Stomach (tissue), 9 donors: ENCODE measurements around the gene CCDC116. TPM values are rescaled to one million over a fixed set of nuclear protein-coding genes. Genes with fewer than 3 reads are reported as not detected.

Experiments
- DNase-seq, 2 donors: peaks; one replicate each; pipeline versions ENCODE4 v3.0.0 to v3.0.0-alpha.2; 2013 to 2019
- H3K27ac ChIP-seq, 5 donors: fragments of 200-600 bp in 4 of 5; sonication (generic) in 4 of 5; one replicate each; pipeline ENCODE4 v1.5.1; 2013 to 2019; ENCODE audit warnings: mild to moderate bottlenecking in 1 of 5, moderate library complexity in 1 of 5
- H3K27me3 ChIP-seq, 3 donors: fragments of 200-600 bp; sonication (generic); one replicate each; pipeline ENCODE4 v1.5.1; 2017 to 2019; ENCODE audit warnings: mixed run types in 1 of 3
- H3K36me3 ChIP-seq, 4 donors: fragments of 200-600 bp; sonication (generic); 1 replicate in 3 of 4; 2 replicates in 1 of 4; pipeline ENCODE4 v1.5.1; 2016 to 2019
- H3K4me1 ChIP-seq, 4 donors: fragments of 200-600 bp; sonication (generic); one replicate each; pipeline ENCODE4 v1.5.1; 2016 to 2019
- H3K4me3 ChIP-seq, 4 donors: fragments of 200-600 bp; sonication (generic) in 3 of 4; one replicate each; pipeline ENCODE4 v1.5.1; 2016 to 2019; ENCODE audit warnings: mild to moderate bottlenecking in 1 of 4
- H3K9me3 ChIP-seq, 4 donors: fragments of 200-600 bp; sonication (generic); one replicate each; pipeline ENCODE4 v1.5.1; 2016 to 2019
- EP300 ChIP-seq: sonication (generic); formaldehyde crosslinking; IDR thresholded peaks from one replicate; pipeline ENCODE4 v1.6.1; 2017; ENCODE audit warnings: antibody characterized with exemption
- POLR2A ChIP-seq, 4 donors: fragments of 450-650 bp; IDR thresholded peaks; one replicate each; pipeline ENCODE4 v1.6.1; 2016; ENCODE audit warnings: antibody characterized with exemption in 4 of 4, control low read depth in 2 of 4, mild to moderate bottlenecking in 1 of 4, moderate library complexity in 1 of 4
- POLR2AphosphoS5 ChIP-seq, 3 donors: sonication (generic); formaldehyde crosslinking; IDR thresholded peaks; one replicate each; pipeline ENCODE4 v1.6.1; 2016; ENCODE audit warnings: antibody characterized with exemption in 3 of 3
- WGBS, 5 donors: extraction: QIAGEN DNeasy Blood & Tissue Kit in 3 of 5; methylation state at CpG; one replicate each; pipeline versions ENCODE4 v1.1.5 to v1.1.7; 2013 to 2018; 5-methylcytosine and 5-hydroxymethylcytosine counted together
- intact Hi-C: fragments of 100-400 bp; cut with DNase I; formaldehyde crosslinking; loops from one replicate; pipeline ENCODE4 v1.15.1; 2023; ENCODE audit warnings: low total_unique reads
- polyA plus RNA-seq, 3 donors: library from polyadenylated mRNA; stranded (reverse); fragments of 200-250 nt; gene quantifications; one replicate each; pipeline ENCODE4 v1.2.3, GENCODE V29; 2013
- total RNA-seq, 5 donors: library from RNA; depleted of rRNA; stranded (reverse); fragments of >200 nt; gene quantifications; one replicate each; pipeline versions ENCODE4 v1.1.0 to v1.2.3, GENCODE V29; 2014 to 2016
- TF ChIP-seq, protein P1 (sequence below), 7 experiments: fragments of 450-650 bp in 4 of 7; fragments of 200-600 bp in 3 of 7; sonication (generic) in 3 of 7; IDR thresholded peaks; one replicate each; pipeline ENCODE4 v1.5.1; 2016 to 2019; ENCODE audit warnings: antibody characterized with exemption in 7 of 7, control low read depth in 2 of 7, mild to moderate bottlenecking in 1 of 7
- donor health status: healthy with polysubstance abuse.
- donor health status: Bipolar disorder and iron deficiency.
- donor health status: healthy.

CCDC116 gene
- total and polyA plus RNA-seq, 8 donors: 0.25 to 0.48 TPM; not detected in 6

DNA sequence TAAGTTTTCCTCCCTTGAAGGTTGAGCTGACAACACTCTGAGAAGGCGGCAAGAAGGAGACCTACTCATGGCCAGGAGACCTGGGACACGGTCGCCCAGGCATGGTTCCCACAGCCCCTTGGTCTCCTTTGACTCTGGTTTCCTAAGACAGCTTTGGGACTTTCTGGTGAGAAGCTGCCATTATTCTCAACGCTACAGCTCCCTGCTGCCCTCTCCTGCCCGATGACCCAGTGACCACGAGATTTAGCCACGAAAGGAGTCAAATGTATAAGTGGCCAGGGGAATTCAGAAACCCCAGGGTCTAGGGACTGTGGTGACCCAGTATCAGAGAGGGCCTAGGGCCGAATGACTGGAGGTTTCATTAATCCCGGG lies 8.8 kb downstream of the CCDC116 start:
- peaks cover 8 to 23% (median 15%) of the 10 kb centered on the region in 4 donors for H3K36me3 ChIP-seq
- H3K27me3 ChIP-seq: no peaks in the 10 kb centered on the region
- H3K27ac ChIP-seq: peak overlapping the region; percentile 74 to 84 (median 82)
- H3K4me3 ChIP-seq: peak overlapping the region; percentile 76 to 80 (median 78)
- peak; percentile 53 to 69 for DNase-seq
- peaks cover 21 to 32% (median 27%) of the 10 kb centered on the region in 4 donors for H3K4me1 ChIP-seq
- WGBS, 5 donors: 4 to 10% (median 9%) methylated on average over 9 of the region's 9 CpGs
- TF ChIP-seq POLR2A (IDR thresholded peaks at IDR 0.05) (no peak), EP300 (no peak), POLR2AphosphoS5 (IDR thresholded peaks at IDR 0.05) (no peak)
- TF ChIP-seq, protein P1, sequence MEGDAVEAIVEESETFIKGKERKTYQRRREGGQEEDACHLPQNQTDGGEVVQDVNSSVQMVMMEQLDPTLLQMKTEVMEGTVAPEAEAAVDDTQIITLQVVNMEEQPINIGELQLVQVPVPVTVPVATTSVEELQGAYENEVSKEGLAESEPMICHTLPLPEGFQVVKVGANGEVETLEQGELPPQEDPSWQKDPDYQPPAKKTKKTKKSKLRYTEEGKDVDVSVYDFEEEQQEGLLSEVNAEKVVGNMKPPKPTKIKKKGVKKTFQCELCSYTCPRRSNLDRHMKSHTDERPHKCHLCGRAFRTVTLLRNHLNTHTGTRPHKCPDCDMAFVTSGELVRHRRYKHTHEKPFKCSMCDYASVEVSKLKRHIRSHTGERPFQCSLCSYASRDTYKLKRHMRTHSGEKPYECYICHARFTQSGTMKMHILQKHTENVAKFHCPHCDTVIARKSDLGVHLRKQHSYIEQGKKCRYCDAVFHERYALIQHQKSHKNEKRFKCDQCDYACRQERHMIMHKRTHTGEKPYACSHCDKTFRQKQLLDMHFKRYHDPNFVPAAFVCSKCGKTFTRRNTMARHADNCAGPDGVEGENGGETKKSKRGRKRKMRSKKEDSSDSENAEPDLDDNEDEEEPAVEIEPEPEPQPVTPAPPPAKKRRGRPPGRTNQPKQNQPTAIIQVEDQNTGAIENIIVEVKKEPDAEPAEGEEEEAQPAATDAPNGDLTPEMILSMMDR (IDR thresholded peaks at IDR 0.05): peak in 3 of 7 experiments; percentile 12 to 19 (median 12)
- intact Hi-C loops: no loop called here
- H3K9me3 ChIP-seq: no peaks in the 10 kb centered on the region

- Histone ChIP-seq H3K27me3 (no peaks in the 10 kb centered on the region), H3K9me3 (no peaks in the 10 kb centered on the region), H3K36me3 (peaks cover 8 to 24% (median 17%) of the 10 kb centered on the region in 4 donors), H3K4me1 (peaks cover 21 to 38% (median 32%) of the 10 kb centered on the region in 4 donors), H3K4me3 (peak within 1 kb of the TSS; percentile 76 to 80 (median 78)), H3K27ac (peak within 1 kb of the TSS; percentile 82 to 87 (median 84))
- DNase-seq: peak; percentile 99 to 100
- TF ChIP-seq POLR2A (IDR thresholded peaks at IDR 0.05) (peak in 2 of 4 donors; percentile 18 to 55), POLR2AphosphoS5 (IDR thresholded peaks at IDR 0.05) (peak; percentile 56 to 82 (median 74)), EP300 (no peak)
- TF ChIP-seq, protein P1 (IDR thresholded peaks at IDR 0.05): peak in 4 of 7 experiments; percentile 14 to 30 (median 25)
- 0 to 1% (median 0%) methylated on average over 45 to 76 of the region's 76 CpGs for WGBS, 5 donors
- intact Hi-C loops: no loop called here
These were observed 9.4 kb downstream of the CCDC116 start, which contains the start of gene SDF2L1 for GRCh38 chr22:21641789-21642583. Gene SDF2L1 (plus strand): TSS chr22:21642302. CDS start chr22:21642337, 35 bp downstream.

GRCh38 chr22:21642584-21643448 lies 10.3 kb downstream of the CCDC116 start:
- Histone ChIP-seq H3K4me1 (peaks cover 21 to 39% (median 35%) of the 10 kb centered on the region in 4 donors), H3K4me3 (peak overlapping the region; percentile 76 to 80 (median 78)), H3K27ac (peak overlapping the region; percentile 82 to 87 (median 84)), H3K36me3 (peaks cover 8 to 28% (median 17%) of the 10 kb centered on the region in 4 donors), H3K9me3 (no peaks in the 10 kb centered on the region), H3K27me3 (no peaks in the 10 kb centered on the region)
- TF ChIP-seq, protein P1 (IDR thresholded peaks at IDR 0.05): peak in 4 of 7 experiments; percentile 21 to 45 (median 36)
- TF ChIP-seq POLR2AphosphoS5 (IDR thresholded peaks at IDR 0.05) (no peak), POLR2A (IDR thresholded peaks at IDR 0.05) (no peak)
- DNase-seq: peak; percentile 57 to 78
- intact Hi-C loops: no loop called here
- WGBS, 5 donors: 1 to 2% (median 1%) methylated on average over 15 to 56 of the region's 56 CpGs
